ENCODE measurements around the gene HMOX1. TPM values are rescaled to one million over a fixed set of nuclear protein-coding genes. Genes with fewer than 3 reads are reported as not detected.

The HMOX1 gene, protein sequence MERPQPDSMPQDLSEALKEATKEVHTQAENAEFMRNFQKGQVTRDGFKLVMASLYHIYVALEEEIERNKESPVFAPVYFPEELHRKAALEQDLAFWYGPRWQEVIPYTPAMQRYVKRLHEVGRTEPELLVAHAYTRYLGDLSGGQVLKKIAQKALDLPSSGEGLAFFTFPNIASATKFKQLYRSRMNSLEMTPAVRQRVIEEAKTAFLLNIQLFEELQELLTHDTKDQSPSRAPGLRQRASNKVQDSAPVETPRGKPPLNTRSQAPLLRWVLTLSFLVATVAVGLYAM
- total RNA-seq, result 4.3 and 6.4 TPM in 2 replicates
- long read RNA-seq, transcript HMOX1-201 (5 exons, 1,822 nt), result major isoform, 7 of 7 reads
- long read RNA-seq, partial matches to known transcripts, result 0 of 7 reads
- long read RNA-seq, other reads (novel, unspliced or antisense), result 0 of 7 reads

DNA sequence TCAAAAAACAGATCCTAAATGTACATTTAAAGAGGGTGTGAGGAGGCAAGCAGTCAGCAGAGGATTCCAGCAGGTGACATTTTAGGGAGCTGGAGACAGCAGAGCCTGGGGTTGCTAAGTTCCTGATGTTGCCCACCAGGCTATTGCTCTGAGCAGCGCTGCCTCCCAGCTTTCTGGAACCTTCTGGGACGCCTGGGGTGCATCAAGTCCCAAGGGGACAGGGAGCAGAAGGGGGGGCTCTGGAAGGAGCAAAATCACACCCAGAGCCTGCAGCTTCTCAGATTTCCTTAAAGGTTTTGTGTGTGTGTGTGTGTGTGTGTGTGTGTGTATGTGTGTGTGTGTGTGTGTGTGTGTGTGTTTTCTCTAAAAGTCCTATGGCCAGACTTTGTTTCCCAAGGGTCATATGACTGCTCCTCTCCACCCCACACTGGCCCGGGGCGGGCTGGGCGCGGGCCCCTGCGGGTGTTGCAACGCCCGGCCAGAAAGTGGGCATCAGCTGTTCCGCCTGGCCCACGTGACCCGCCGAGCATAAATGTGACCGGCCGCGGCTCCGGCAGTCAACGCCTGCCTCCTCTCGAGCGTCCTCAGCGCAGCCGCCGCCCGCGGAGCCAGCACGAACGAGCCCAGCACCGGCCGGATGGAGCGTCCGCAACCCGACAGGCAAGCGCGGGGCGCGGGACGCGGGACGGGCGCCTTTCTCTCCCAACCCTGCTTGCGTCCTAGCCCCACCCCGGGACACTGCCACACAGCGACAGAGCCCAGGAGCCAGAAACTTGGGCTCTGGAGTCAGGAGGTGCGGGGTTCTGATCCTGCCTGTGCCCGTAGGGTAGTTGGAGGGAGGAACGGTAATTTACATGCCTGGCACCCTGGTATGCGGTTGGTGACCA is at the start of gene HMOX1:
Gene HMOX1, plus strand, starts transcription at position 560 of the 887 bp plus-strand sequence. Its CDS starts 78 bp downstream, at position 638.
- Mint-ChIP-seq H3K36me3 (ENCODE audit: insufficient read depth) (no peaks in the 10 kb centered on the region), H3K9me3 (ENCODE audit: low read depth) (no peaks in the 10 kb centered on the region), H3K4me1 (ENCODE audit: low read depth) (peaks cover 42% of the 10 kb centered on the region), H3K27ac (peak within 1 kb of the TSS; percentile 84), H3K4me3 (ENCODE audit: low read depth) (peak within 1 kb of the TSS; percentile 67), H3K27me3 (no peaks in the 10 kb centered on the region)
- DNase-seq (ENCODE audit: low spot score, unreplicated experiment), result peak; percentile 58
- no peak for TF ChIP-seq CTCF (IDR thresholded peaks at IDR 0.05; ENCODE audit: unreplicated experiment)

DNA sequence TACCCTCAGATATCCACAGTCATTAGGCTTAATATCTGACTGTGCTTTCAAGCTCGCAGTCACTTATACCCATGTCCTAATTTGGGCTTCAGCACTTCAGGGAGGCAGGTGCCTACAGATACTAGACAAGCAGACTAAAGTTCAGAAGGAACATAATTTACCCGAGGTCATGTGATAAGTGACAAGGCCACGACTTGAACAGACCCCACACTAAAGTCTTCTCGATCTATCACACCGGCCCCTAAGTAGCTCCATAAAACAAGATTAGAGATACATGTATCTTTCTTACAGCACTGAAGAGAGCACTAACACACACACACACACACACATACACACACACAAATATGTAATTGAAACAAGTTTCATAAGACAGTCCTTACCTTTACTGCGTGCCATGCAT is 48.6 kb upstream of the HMOX1 start:
- TF ChIP-seq CTCF (IDR thresholded peaks at IDR 0.05; ENCODE audit: unreplicated experiment), result no peak
- DNase-seq (ENCODE audit: low spot score, unreplicated experiment), result no peak
- H3K4me3 Mint-ChIP-seq (ENCODE audit: low read depth), result no peak overlapping the region
- H3K27me3 Mint-ChIP-seq, result no peaks in the 10 kb centered on the region
- no peaks in the 10 kb centered on the region for H3K4me1 Mint-ChIP-seq (ENCODE audit: low read depth)
- no peaks in the 10 kb centered on the region for H3K9me3 Mint-ChIP-seq (ENCODE audit: low read depth)
- no peak overlapping the region for H3K27ac Mint-ChIP-seq
- H3K36me3 Mint-ChIP-seq (ENCODE audit: insufficient read depth), result peaks cover 4% of the 10 kb centered on the region

DNA sequence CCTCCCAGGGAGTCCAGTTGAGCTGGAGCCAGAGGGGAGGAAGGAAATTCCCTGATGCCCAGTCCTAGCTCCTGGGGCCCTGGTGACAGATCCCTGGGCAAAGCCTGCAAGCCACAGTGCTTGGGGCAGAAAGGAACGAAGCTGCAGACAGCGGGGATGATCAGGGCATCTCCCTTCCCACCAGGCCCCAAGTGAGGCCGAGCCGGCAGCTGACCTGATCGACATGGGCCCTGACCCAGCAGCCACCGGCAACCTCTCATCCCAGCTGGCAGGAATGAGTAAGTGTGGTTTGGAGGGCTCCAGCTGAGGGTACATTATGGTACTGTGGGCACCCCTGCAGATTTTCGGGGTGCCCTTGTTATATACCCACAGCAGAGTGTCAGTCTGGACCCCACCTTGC is 47.7 kb upstream of the HMOX1 start:
- H3K27me3 Mint-ChIP-seq, result no peaks in the 10 kb centered on the region
- no peak for DNase-seq (ENCODE audit: low spot score, unreplicated experiment)
- H3K4me3 Mint-ChIP-seq (ENCODE audit: low read depth), result no peak overlapping the region
- H3K27ac Mint-ChIP-seq, result no peak overlapping the region
- no peaks in the 10 kb centered on the region for H3K4me1 Mint-ChIP-seq (ENCODE audit: low read depth)
- TF ChIP-seq CTCF (IDR thresholded peaks at IDR 0.05; ENCODE audit: unreplicated experiment), result no peak
- H3K36me3 Mint-ChIP-seq (ENCODE audit: insufficient read depth), result peaks cover 6% of the 10 kb centered on the region
- no peaks in the 10 kb centered on the region for H3K9me3 Mint-ChIP-seq (ENCODE audit: low read depth)

DNA sequence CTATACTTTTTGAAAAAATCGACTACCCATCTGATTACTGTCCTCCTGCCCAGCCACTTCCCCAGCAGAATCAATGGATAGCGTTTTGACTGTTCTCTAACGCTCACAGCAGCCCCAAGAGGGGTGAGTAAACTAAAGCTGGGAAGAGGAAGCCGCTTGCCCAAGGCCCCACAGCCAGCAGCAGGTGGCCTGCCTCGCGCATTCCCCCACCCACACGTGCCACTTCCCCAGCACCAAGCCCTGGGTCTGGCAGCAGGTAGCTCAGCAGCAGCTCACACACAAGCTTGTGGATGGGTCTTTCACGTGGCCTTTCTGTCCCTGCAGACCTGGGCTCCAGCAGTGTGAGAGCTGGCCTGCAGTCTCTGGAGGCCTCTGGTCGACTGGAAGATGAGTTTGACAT is 46.9 kb upstream of the HMOX1 start:
- no peak for DNase-seq (ENCODE audit: low spot score, unreplicated experiment)
- Mint-ChIP-seq H3K36me3 (ENCODE audit: insufficient read depth) (peaks cover 6% of the 10 kb centered on the region), H3K4me1 (ENCODE audit: low read depth) (no peaks in the 10 kb centered on the region), H3K27ac (peak overlapping the region; percentile 45), H3K9me3 (ENCODE audit: low read depth) (no peaks in the 10 kb centered on the region), H3K4me3 (ENCODE audit: low read depth) (no peak overlapping the region), H3K27me3 (no peaks in the 10 kb centered on the region)
- no peak for TF ChIP-seq CTCF (IDR thresholded peaks at IDR 0.05; ENCODE audit: unreplicated experiment)

DNA sequence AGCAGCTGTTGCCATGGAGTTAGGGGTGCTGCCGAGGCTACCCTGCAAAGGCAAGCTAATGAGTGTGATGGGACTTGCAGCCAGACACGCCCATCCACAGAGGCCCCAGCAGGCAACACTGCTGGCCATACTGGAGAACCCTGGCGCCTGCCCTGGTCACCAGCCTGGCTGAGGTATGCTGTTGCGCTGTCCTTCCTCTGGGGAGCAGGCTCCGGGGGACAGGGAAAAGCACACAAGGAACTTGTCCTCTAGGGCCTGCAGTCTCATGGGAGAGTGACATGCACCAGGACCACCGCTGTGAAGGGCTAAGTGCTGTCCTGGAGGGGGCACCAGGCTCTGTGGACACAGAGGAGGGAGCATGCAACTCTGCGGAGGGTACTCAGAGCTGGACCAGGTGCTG is 45.4 kb upstream of the HMOX1 start:
- DNase-seq (ENCODE audit: low spot score, unreplicated experiment), result no peak
- no peak for TF ChIP-seq CTCF (IDR thresholded peaks at IDR 0.05; ENCODE audit: unreplicated experiment)
- H3K4me1 Mint-ChIP-seq (ENCODE audit: low read depth), result no peaks in the 10 kb centered on the region
- H3K27me3 Mint-ChIP-seq, result no peaks in the 10 kb centered on the region
- H3K36me3 Mint-ChIP-seq (ENCODE audit: insufficient read depth), result peaks cover 5% of the 10 kb centered on the region
- H3K9me3 Mint-ChIP-seq (ENCODE audit: low read depth), result no peaks in the 10 kb centered on the region
- no peak overlapping the region for H3K27ac Mint-ChIP-seq
- H3K4me3 Mint-ChIP-seq (ENCODE audit: low read depth), result no peak overlapping the region
